ENCODE measurements around the gene ARHGEF11. TPM values are rescaled to one million over a fixed set of nuclear protein-coding genes. Genes with fewer than 3 reads are reported as not detected.

The ARHGEF11 gene
- total RNA-seq, 1 experiment from 2014 or later = 31.5 TPM

GRCh38 chr1:156930483-156930882 lies 115.1 kb downstream of the ARHGEF11 start:
- H3K36me3 ChIP-seq (ENCODE audit: low read depth) = no peaks in the 10 kb centered on the region
- no peaks in the 10 kb centered on the region for H3K9me2 ChIP-seq (ENCODE audit: insufficient read depth)
- intact Hi-C loops (cut with micrococcal nuclease; ENCODE audit: unreplicated experiment) = no loop called here
- no peak overlapping the region for H3K4me2 ChIP-seq
- H3K79me2 ChIP-seq (ENCODE audit: low read depth) = no peaks in the 10 kb centered on the region
- DNase-seq = no peak
- CTCF ChIA-PET = no interaction called here
- BruUV-seq (replicated peaks) = no TSS peak
- no peak overlapping the region for H3K27ac ChIP-seq
- no peaks in the 10 kb centered on the region for H4K20me1 ChIP-seq (ENCODE audit: insufficient read depth)
- TF ChIP-seq CTCF (conservative IDR thresholded peaks at IDR 0.05) = no peak
- TF ChIP-seq EZH2 (IDR thresholded peaks at IDR 0.05; ENCODE audit: low read depth) = no peak
- H3F3A ChIP-seq (ENCODE audit: insufficient read depth, low read depth) = peaks cover 14% of the 10 kb centered on the region
- peaks cover 16% of the 10 kb centered on the region for H3K4me1 ChIP-seq (replicated peaks; ENCODE audit: insufficient read depth)
- no peaks in the 10 kb centered on the region for H3K9me3 ChIP-seq (ENCODE audit: insufficient read depth, low read depth)
- POLR2A ChIA-PET (ENCODE audit: unreplicated experiment) = no interaction called here
- H3K4me3 ChIP-seq = no peak overlapping the region
- H3K27me3 ChIP-seq (ENCODE audit: insufficient read depth, low read depth) = no peaks in the 10 kb centered on the region
- H2AFZ ChIP-seq = no peak overlapping the region

- CTCF ChIA-PET = no interaction called here
- no peak overlapping the region for H3K27ac ChIP-seq
- intact Hi-C loops (cut with micrococcal nuclease; ENCODE audit: unreplicated experiment) = loop anchor here (10.0 kb wide), 2 partner anchors 225 to 305 kb away; no protein-coding TSS in a partner anchor
- DNase-seq = no peak
- no peaks in the 10 kb centered on the region for H4K20me1 ChIP-seq (ENCODE audit: insufficient read depth)
- POLR2A ChIA-PET (ENCODE audit: unreplicated experiment) = no interaction called here
- no peaks in the 10 kb centered on the region for H3K36me3 ChIP-seq (ENCODE audit: low read depth)
- H3K4me2 ChIP-seq = no peak overlapping the region
- no TSS peak for BruUV-seq (replicated peaks)
- H3K4me3 ChIP-seq = no peak overlapping the region
- H3F3A ChIP-seq (ENCODE audit: insufficient read depth, low read depth) = peaks cover 19% of the 10 kb centered on the region
- no peaks in the 10 kb centered on the region for H3K79me2 ChIP-seq (ENCODE audit: low read depth)
- H3K4me1 ChIP-seq (replicated peaks; ENCODE audit: insufficient read depth) = peaks cover 20% of the 10 kb centered on the region
- H2AFZ ChIP-seq = no peak overlapping the region
- no peaks in the 10 kb centered on the region for H3K27me3 ChIP-seq (ENCODE audit: insufficient read depth, low read depth)
- H3K9me2 ChIP-seq (ENCODE audit: insufficient read depth) = no peaks in the 10 kb centered on the region
- TF ChIP-seq CTCF (conservative IDR thresholded peaks at IDR 0.05) (no peak), EZH2 (IDR thresholded peaks at IDR 0.05; ENCODE audit: low read depth) (no peak)
- no peaks in the 10 kb centered on the region for H3K9me3 ChIP-seq (ENCODE audit: insufficient read depth, low read depth)
Observed at GRCh38 chr1:156929596-156930238, 115.8 kb downstream of the ARHGEF11 start.

GRCh38 chr1:156928043-156928602 lies 117.4 kb downstream of the ARHGEF11 start:
- H3K27me3 ChIP-seq (ENCODE audit: insufficient read depth, low read depth) = no peaks in the 10 kb centered on the region
- no peaks in the 10 kb centered on the region for H3K79me2 ChIP-seq (ENCODE audit: low read depth)
- H2AFZ ChIP-seq = 0 out of 2 replicates have a peak overlapping the region, but pooled peaks have one; percentile 82
- no peak for DNase-seq
- H3K4me3 ChIP-seq = no peak overlapping the region; the same call in 1 of the 2 replicates
- H4K20me1 ChIP-seq (ENCODE audit: insufficient read depth) = no peaks in the 10 kb centered on the region
- intact Hi-C loops (cut with micrococcal nuclease; ENCODE audit: unreplicated experiment) = loop anchor here (10.0 kb wide), 2 partner anchors 227 to 303 kb away; no protein-coding TSS in a partner anchor
- peak overlapping the region; percentile 93 for H3K4me2 ChIP-seq
- no peaks in the 10 kb centered on the region for H3K9me3 ChIP-seq (ENCODE audit: insufficient read depth, low read depth)
- H3K4me1 ChIP-seq (replicated peaks; ENCODE audit: insufficient read depth) = peaks cover 23% of the 10 kb centered on the region
- H3K27ac ChIP-seq = no peak overlapping the region
- H3K36me3 ChIP-seq (ENCODE audit: low read depth) = no peaks in the 10 kb centered on the region
- peaks cover 19% of the 10 kb centered on the region for H3F3A ChIP-seq (ENCODE audit: insufficient read depth, low read depth)
- no TSS peak for BruUV-seq (replicated peaks)
- TF ChIP-seq EZH2 (IDR thresholded peaks at IDR 0.05; ENCODE audit: low read depth) (no peak), CTCF (conservative IDR thresholded peaks at IDR 0.05) (peak; percentile 43; the same call in 1 of the 2 replicates)
- CTCF ChIA-PET = interaction anchor here (0.6 to 1.6 kb wide), 8 partner anchors 32 to 303 kb away, joined by 3 to 9 read pairs (median 4); no protein-coding TSS in a partner anchor
- POLR2A ChIA-PET (ENCODE audit: unreplicated experiment) = no interaction called here
- no peaks in the 10 kb centered on the region for H3K9me2 ChIP-seq (ENCODE audit: insufficient read depth)
